HG02943 (cell line): ENCODE results near the gene GALNS.
"Not testable (repeated sequence)": the region's sequence is repeated elsewhere in the genome, so short reads cannot be mapped to it uniquely, and the experiment has no call there.

Experiments used
- ATAC-seq: cut with Tn5 transposase; IDR thresholded peaks from one replicate; pipeline ENCODE4 v1.9.1; 2021; ENCODE audit warnings: mild to moderate bottlenecking, low read depth, moderate library complexity; ENCODE audit not compliant: unreplicated experiment

GALNS gene

DNA sequence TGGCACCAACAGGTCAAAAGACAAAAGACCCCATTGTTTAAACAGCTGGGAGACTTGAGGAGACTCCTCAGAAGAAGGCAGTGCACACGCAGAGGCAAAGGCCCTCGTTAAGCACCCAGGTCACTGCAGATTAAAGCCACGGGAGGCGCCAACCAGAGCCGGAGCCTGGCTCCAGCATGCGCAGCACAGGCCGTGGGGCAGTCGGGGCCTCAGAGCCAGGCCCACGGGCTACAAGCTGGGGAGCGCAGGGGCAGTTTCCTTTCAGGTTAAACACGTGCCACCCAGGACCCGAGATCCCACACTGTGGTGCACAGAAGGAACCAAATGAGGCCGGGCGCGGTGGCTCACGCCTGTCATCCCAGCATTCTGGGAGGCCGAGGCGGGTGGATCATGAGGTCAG lies 80.9 kb downstream of the GALNS start:
- no peak for ATAC-seq

DNA sequence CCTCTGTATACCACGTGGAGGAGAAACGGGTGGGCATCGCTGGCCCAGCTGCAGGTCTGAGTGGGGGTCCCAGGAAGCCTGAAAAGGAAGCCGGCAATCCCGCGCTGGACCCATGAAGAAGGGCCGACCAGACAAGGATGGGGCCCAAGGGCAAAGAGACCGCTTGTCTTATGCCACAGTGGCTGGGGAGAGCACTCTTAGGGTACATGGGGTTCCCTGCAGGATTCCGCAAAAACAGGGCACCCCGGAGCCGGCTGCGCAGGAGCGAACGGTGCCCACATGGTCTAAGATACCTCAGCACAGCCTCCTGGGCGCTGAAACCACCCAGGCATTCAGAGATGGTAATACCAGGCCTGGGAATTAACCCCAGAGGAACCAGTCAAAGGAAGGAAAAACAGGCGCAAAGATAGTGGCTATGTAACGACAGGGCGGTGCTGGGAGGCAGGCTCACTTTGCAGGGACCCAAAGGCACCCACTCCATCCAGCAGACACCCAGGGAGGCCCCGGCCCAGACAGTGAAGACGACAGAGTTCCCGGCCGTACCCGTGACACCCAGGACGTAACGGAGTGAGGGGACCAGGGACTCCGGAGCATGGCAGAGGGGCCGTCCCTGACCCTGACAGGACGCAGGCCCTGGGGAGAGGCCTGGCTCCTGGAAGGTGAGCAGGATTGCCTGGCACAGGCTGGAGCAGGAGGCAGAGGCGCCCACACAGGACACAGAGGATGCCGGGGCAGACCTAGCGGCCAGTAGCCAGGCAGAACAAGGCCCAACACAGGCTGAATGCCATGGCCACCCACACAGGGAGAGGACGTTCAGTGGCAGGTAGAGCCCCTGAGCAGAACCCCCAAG lies 82.0 kb downstream of the GALNS start:
- ATAC-seq, result no peak

DNA sequence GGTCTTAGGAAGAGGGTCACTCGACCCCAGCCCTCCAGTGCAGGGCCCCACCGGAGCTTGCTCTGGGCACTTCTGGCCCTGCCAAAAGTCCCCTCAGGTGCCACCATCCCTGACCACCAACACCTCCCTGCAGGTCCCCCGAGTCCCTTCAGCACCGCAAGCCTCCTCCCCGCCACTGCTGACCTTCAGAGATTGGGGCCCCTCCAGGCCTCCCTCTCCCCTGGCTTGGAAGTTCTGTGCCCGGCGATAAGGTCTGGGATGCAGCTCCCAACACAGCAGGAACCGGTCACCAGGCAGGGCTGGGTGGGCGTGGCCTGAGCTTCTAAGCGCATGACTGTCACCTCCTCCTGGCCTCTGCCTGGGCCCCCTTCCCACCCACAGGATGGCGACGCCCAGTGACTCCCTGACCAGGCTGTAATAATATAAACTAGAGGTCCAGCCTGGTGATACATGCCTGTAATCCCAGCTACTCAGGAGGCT lies 82.9 kb downstream of the GALNS start:
- ATAC-seq, result no peak

DNA sequence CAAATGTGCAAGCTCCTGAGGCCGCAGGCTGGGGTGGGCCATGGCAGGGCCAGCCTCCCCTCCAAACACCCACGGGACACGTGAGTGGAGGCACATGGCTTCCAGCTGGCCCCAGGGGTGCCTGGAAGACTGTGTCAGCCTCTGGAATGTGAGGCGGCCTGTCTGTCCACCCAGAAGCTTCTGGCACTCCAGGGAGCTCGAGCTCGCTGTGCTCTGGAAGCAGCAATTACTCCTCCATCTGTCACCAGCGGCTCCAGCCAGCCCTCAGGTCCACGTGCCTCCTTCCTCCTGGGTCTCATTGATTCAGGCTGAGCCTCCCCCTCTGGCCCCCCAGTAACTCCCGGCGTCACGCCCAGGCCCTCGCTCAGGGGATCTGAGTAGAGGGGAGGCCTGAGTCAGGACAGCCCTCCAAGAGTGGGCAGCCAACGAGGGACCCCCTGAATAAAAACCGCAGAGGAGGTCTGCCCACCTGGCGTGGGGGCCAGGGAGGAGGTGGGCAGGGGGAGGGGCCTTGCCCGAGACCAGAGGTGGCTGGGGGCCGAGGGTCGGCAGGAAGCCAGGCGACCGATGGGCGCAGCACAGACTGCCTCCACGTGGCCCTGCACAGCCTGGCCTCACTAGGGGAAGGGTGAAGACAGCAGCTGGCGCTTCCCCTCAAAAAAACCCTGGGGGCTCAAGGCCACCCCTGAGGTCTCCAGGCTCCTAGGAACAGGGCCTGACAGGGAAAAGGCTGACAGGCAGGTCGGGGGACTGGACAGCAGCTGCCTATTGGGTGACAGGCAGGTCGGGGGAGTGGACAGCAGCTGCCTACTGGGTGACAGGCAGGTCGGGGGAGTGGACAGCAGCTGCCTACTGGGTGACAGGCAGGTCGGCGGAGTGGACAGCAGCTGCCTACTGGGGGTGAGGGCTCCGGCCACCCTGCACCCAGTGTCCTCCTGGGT lies 83.6 kb downstream of the GALNS start:
- no peak for ATAC-seq

DNA sequence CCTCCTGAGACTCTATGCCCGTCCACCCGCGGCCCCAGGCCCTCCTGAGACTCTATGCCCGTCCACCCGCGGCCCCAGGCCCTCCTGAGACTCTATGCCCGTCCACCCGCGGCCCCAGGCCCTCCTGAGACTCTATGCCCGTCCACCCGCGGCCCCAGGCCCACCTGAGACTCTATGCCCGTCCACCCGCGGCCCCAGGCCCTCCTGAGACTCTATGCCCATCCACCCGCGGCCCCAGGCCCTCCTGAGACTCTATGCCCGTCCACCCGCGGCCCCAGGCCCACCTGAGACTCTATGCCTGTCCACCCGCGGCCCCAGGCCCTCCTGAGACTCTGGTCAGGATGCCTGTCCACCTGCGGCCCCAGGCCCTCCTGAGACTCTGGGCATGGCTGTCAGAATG lies 85.0 kb downstream of the GALNS start:
- ATAC-seq, result not testable (repeated sequence)

DNA sequence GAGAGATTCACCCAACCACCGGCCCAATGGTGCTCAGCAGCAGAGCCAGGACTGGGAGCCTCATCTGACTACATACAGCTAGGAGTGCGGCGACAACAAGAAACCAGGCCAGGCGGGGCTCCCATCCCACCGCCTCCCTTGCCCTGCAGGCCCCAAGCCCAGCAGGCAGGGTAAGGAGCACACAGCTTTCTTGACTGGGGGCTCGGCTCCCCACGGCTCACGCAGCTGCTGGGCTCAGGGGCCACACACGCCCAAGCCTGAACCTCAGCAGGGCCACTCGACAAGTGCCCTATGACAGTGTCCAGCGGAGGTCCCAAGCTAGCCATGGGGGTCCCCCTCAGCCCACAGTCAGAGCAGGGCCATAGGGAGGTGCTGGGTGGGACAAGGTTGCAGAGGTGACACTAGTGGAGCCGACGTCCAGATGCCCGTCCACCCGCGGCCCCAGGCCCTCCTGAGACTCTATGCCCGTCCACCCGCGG lies 85.4 kb downstream of the GALNS start:
- no peak for ATAC-seq

DNA sequence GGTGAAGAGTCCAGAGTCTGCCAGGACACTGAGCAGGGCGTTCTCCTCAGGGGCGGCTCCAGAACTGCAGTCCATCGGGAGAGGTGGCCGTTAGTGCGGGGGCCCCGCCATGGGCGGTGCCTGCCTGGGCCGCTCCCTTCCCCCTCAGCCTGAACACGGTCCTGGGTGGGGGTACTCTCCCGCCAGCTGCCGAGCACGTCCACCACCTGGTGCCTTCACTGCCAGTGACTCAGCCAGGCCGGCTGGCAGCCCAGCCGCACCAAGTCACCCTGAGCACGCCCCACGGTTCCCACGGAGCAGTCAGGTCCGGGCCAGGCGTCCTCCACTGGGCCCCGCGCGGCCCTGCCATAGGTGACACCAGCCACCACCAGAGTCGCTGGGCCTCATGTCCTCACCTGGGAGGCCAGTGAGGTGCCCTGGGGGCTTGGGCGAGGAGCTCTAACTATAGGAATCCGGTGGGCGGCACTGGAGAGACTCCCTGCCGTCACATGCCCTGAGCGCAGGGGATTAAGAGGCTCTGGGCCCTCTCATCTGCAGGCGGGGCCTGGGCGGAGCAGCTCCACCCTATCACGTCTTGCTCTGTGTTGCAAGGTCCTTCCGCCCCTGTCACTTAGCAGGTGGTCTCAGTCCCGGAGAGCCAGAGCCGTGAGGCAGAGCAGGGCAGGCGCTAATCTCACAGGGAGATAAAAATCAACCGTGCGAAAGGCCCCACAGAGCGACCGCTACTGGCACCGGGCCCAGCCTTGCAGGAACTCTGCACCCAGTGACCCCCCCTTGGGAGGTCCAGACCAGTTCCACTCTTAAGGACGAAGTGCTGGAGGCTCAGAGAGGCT lies 86.1 kb downstream of the GALNS start:
- no peak for ATAC-seq

DNA sequence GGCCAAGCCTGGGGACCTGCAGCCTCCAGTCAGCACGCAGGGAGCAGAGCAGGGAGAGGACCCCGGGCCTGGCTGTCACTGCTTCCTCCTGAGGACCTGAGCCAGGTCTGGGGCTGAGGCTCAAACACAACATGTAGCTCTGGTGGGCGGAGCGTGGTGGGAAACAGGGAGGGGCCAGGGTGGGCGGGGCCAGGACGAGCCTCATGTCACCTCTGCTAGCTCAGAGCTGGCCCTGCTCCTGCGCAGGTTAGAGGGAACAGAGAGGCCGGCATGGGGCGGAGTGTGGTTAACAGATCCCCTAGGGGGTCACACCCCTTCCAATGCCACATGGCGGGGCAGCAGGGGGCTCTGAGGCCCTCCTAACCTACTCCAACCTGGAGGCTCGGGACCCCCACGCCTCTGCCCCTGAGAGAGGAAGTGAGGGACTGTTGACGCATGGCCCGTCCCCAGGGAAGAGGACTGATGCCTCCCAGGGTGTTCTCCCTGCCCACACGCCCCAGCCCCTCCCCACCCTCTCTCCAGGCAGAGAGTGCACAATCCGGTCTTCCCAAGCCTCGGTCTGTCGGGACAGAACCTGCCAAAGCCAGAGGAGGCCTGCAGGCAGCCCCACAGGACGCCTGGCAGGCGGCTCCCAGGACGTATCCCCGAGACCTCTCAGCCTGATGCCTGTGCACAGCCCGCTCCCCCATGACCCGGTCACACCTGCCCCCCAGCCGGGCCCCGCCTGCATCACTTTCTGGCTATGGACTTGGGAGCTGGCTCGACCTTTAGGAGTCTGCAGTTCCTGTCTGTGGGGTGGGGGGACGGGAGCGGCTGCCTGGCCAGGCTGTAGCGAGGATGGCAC lies 86.9 kb downstream of the GALNS start:
- no peak for ATAC-seq

DNA sequence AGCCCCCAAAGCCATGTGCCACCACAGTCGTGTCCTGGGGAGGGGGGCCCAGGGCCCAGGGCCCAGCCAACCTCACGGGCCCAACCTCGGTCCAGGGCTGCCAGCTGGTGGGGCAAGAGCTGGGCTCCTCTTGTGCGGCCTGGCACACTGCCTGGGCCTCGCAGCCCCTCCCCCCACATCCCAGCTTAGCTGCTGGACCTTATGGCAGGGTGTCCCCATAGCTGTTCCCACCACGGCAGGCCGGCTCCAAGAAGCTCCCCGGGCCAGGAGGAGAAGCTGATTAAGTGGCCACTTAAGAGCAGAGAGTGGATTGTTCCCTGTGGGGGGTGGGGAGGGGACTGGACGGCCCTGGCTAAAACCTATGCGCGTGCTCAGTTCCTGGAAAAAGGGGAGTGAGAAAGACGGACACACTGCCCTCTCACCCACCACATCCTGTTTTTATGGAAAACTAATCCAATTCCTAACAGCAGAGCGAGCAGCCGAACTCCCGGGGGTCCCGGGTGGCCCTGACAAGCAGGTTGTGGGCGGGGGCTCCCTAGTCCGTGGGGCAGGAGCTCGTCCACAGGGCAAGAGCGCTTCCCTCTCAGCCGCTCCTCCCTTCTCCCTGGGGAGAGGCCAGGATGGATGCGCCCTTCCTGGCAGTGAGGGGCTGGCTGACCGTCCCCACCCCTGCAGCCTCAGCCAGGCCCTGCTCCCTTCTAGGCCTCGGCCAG lies 88.5 kb downstream of the GALNS start:
- no peak for ATAC-seq

DNA sequence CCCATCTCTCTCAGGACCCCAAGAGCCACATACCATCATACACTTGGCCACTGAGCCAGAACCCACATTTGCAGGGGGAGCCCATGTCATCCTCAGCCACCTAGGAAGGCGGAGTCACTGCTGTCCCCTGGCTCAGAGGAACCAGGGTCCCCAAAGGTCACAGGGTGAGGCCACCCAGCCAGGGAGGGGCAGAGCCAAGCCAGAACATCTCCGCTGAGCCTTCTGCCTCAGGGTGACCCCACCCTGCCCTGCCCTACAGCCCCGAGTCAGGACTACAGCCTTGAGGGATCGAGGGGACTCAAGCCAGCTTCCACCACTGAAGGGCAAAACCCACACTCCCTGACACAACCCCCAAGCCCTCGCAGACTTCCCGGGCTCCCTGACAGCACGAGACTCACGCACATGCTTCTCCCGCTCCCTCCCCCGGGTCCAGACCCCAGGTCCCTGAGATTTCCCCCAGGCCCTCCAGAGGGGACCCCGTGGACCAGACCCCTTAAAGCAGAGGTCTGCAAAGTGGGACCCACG lies 89.1 kb downstream of the GALNS start:
- no peak for ATAC-seq

DNA sequence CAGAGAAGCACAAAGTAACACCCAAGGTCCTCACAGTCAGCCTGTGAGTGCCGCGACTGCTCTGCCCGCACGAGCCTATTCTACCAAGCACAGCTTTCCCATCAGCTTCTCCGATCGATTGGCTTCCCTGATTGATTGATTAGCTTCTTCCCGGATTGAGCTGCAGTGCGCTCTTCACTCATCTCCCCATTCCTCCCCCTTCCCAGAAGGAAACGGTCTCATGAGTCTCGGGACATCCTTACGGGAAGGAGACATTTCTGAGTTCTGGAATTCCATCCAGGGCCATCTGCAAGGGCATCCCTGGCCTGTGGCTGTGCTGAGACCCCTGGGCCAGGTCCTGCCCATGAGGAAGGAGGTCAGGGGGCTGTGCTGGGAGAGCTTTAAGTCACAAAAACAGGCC lies 89.8 kb downstream of the GALNS start:
- ATAC-seq, result no peak

DNA sequence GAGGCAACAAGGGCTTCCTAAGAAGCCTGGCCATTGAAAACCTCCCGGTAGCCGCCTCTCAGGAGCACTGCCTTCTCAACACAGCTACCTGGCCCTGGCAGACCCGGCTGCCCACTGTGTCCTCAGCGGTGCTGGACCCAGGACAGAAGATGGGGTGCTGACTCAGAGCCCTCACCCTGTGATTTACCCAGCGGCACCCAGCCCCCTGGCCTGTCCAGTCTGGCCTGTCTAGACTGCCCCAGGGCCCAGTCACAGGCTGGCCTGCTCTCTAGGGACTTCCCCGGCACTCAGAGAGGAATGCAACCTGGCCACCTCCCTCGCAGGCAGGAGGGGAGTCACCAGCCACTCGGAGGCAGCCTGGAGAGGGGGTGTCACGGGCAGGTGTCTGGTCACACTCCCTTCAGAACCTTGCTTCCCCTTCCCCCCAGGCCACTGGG lies 91.8 kb downstream of the GALNS start:
- no peak for ATAC-seq

DNA sequence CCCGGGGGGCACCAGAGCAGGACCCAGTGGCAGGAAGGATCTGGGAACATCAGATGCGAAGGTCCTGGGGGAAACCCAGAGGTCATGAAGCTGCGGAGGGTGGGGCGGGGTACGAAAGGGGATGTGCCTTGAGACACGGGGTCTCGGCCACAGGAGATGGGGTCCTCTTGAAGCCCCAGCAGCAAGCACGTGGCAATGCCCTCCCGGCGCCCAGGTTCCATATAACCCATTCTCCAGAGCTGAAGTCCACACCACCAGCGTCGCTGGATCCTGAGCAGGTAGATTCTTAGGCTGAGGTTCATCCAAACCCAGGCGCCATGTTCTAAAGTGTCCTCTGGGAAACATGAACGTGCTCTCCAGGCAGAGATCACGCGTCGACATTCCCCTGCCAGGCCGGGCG lies 92.7 kb downstream of the GALNS start:
- ATAC-seq, result no peak
